ENCODE measurements around the gene GUCD1.
"Not testable (repeated sequence)": the region's sequence is repeated elsewhere in the genome, so short reads cannot be mapped to it uniquely, and the experiment has no call there.

GUCD1 gene

GRCh38 chr22:24565077-24565476 lies 10.1 kb upstream of the GUCD1 start:
- DNase-seq (ENCODE audit: low spot score) = no peak

- DNase-seq (ENCODE audit: low spot score) = no peak
Measured at GRCh38 chr22:24564376-24565058, 9.6 kb upstream of the GUCD1 start.

GRCh38 chr22:24563246-24563645 lies 8.3 kb upstream of the GUCD1 start:
- DNase-seq (ENCODE audit: low spot score) = no peak

GRCh38 chr22:24559471-24559870 lies 4.5 kb upstream of the GUCD1 start:
- no peak for DNase-seq (ENCODE audit: low spot score)

- peak; percentile 99 for DNase-seq (ENCODE audit: low spot score)
Measured at GRCh38 chr22:24555165-24556039, 464 bp upstream of the GUCD1 start, which contains the start of gene SNRPD3. TSS of gene SNRPD3 (plus strand) at chr22:24555999. CDS start at chr22:24557675, 1,676 bp downstream.

GRCh38 chr22:24553597-24554312 lies 1.2 kb downstream of the GUCD1 start:
- DNase-seq (ENCODE audit: low spot score) = no peak

GRCh38 chr22:24552503-24553286 lies 2.2 kb downstream of the GUCD1 start:
- not testable (repeated sequence) for DNase-seq (ENCODE audit: low spot score)

- DNase-seq (ENCODE audit: low spot score) = no peak
Measured at GRCh38 chr22:24550902-24551435, 4.0 kb downstream of the GUCD1 start.

GRCh38 chr22:24550028-24550901 lies 4.7 kb downstream of the GUCD1 start:
- DNase-seq (ENCODE audit: low spot score) = no peak

GRCh38 chr22:24548812-24549211 lies 6.1 kb downstream of the GUCD1 start:
- no peak for DNase-seq (ENCODE audit: low spot score)

- DNase-seq (ENCODE audit: low spot score) = no peak
Measured at GRCh38 chr22:24543679-24544243, 11.2 kb downstream of the GUCD1 start.

GRCh38 chr22:24543185-24543601 lies 11.7 kb downstream of the GUCD1 start:
- DNase-seq (ENCODE audit: low spot score) = no peak

GRCh38 chr22:24542641-24543040 lies 12.3 kb downstream of the GUCD1 start:
- peak; percentile 37 for DNase-seq (ENCODE audit: low spot score)

- DNase-seq (ENCODE audit: low spot score) = no peak
Measured at GRCh38 chr22:24541681-24542515, 13.0 kb downstream of the GUCD1 start.

- DNase-seq (ENCODE audit: low spot score) = no peak
Measured at GRCh38 chr22:24540470-24540869, 14.5 kb downstream of the GUCD1 start.

GRCh38 chr22:24536089-24536488 lies 18.8 kb downstream of the GUCD1 start:
- DNase-seq (ENCODE audit: low spot score) = no peak

- no peak for DNase-seq (ENCODE audit: low spot score)
Measured at GRCh38 chr22:24535348-24535747, 19.6 kb downstream of the GUCD1 start.

- DNase-seq (ENCODE audit: low spot score) = no peak
Measured at GRCh38 chr22:24532075-24532474, 22.9 kb downstream of the GUCD1 start.

GRCh38 chr22:24530968-24531367 lies 24.0 kb downstream of the GUCD1 start:
- DNase-seq (ENCODE audit: low spot score) = not testable (repeated sequence)

All from Ammon's horn (tissue), 1 donor.